HEK293T (cell line): ENCODE data around the gene DPP7.

Experiments used
- ARNT ChIP-seq: fragments of 450-650 bp; IDR thresholded peaks from 2 replicates; pipeline ENCODE4 v1.6.1; 2017; ENCODE audit warnings: mild to moderate bottlenecking
- BHLHE40 ChIP-seq: fragments of 450-650 bp; IDR thresholded peaks from 2 replicates; pipeline ENCODE4 v1.6.1; 2016; ENCODE audit warnings: mild to moderate bottlenecking, moderate library complexity, borderline replicate concordance
- FOXK2 ChIP-seq: fragments of 450-650 bp; IDR thresholded peaks from 2 replicates; pipeline ENCODE4 v1.6.1; 2016; ENCODE audit warnings: mild to moderate bottlenecking
- FOXM1 ChIP-seq: fragments of 450-650 bp; IDR thresholded peaks from 2 replicates; pipeline ENCODE4 v1.6.1; 2017; ENCODE audit warnings: mild to moderate bottlenecking, borderline replicate concordance
- SP1 ChIP-seq: fragments of 450-650 bp; IDR thresholded peaks from 2 replicates; pipeline ENCODE4 v1.6.1; 2017
- SUZ12 ChIP-seq: fragments of 450-650 bp; IDR thresholded peaks from 2 replicates; pipeline ENCODE4 v1.6.1; 2016; ENCODE audit warnings: mild to moderate bottlenecking
- TARDBP ChIP-seq: fragments of 450-650 bp; IDR thresholded peaks from 2 replicates; pipeline ENCODE4 v1.6.1; 2016

DNA sequence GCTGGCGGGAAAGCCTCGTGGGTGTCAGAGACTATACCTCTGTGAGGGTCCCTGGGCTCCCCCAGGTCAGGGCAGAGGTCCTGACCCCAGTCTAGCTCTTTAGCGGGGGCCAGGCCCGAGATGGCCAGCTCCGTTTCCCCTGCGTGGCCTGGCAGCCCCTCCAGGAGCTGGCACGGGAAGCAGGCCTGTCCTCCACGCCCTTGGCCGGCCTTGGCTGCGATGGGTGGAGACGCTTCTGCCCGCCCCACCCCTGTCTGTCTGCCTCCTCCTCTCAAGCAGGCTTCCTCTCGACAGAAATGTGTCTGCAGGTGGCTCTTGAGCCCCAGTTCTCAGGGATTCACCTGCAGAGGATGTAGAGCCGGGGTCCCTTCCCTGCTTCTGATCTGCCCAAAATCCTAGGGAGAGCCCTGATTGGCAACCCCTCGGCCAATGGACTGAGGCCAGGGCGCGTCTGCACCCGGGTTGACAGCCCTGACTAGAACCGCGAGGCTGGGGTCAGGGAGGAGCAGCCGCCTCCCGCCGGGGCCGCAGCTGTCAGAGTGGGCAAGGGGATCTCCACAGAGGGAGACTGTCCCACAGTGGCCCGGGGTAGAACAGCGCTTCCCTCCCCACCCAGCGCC, 21.8 kb upstream of the DPP7 start:
- TF ChIP-seq ARNT (no peak), FOXM1 (no peak), SP1 (no peak), SUZ12 (no peak), BHLHE40 (no peak), FOXK2 (no peak), TARDBP (no peak)
